ENCODE measurements around the gene RNGTT. TPM values are rescaled to one million over a fixed set of nuclear protein-coding genes. Genes with fewer than 3 reads are reported as not detected.
"Not testable (repeated sequence)": the region's sequence is repeated elsewhere in the genome, so short reads cannot be mapped to it uniquely, and the experiment has no call there.

RNGTT gene
- total RNA-seq, 3 donors from 2014 or later = 8.4 to 11.6 (median 9.4) TPM

- DNase-seq (no peak), ATAC-seq (peak; percentile 70)
- intact Hi-C loops (cut with DNase I, micrococcal nuclease) = no loop called here
These were observed 122.5 kb downstream of the RNGTT start for GRCh38 chr6:88840796-88841539.

GRCh38 chr6:88840289-88840688, 123.1 kb downstream of the RNGTT start:
- no peak for DNase-seq
- peaks cover 3% of the 10 kb centered on the region for H3K4me1 ChIP-seq (ENCODE audit: low read depth)
- intact Hi-C loops (cut with DNase I, micrococcal nuclease) = no loop called here
- ATAC-seq = no peak
- TF ChIP-seq CTCF (IDR thresholded peaks at IDR 0.05) = no peak
- no peaks in the 10 kb centered on the region for H3K36me3 ChIP-seq (ENCODE audit: low read depth)
- no peaks in the 10 kb centered on the region for H3K9me3 ChIP-seq
- no peak overlapping the region for H3K4me3 ChIP-seq

More at GRCh38 chr6:88840796-88841539, 122.5 kb downstream of the RNGTT start:
- H3K4me3 ChIP-seq = no peak overlapping the region
- H3K4me1 ChIP-seq (ENCODE audit: low read depth) = peaks cover 3% of the 10 kb centered on the region
- no peak for TF ChIP-seq CTCF (IDR thresholded peaks at IDR 0.05)
- H3K36me3 ChIP-seq (ENCODE audit: low read depth) = no peaks in the 10 kb centered on the region
- no peaks in the 10 kb centered on the region for H3K9me3 ChIP-seq

GRCh38 chr6:88839280-88839679, 124.1 kb downstream of the RNGTT start:
- no peak for TF ChIP-seq CTCF (IDR thresholded peaks at IDR 0.05)
- intact Hi-C loops (cut with DNase I, micrococcal nuclease) = no loop called here
- no peaks in the 10 kb centered on the region for H3K36me3 ChIP-seq (ENCODE audit: low read depth)
- H3K9me3 ChIP-seq = peaks cover 4% of the 10 kb centered on the region
- H3K4me1 ChIP-seq (ENCODE audit: low read depth) = peaks cover 3% of the 10 kb centered on the region
- no peak for DNase-seq
- no peak overlapping the region for H3K4me3 ChIP-seq
- ATAC-seq = no peak

GRCh38 chr6:88835210-88835609, 128.2 kb downstream of the RNGTT start:
- peaks cover 22% of the 10 kb centered on the region for H3K9me3 ChIP-seq
- no peaks in the 10 kb centered on the region for H3K4me1 ChIP-seq (ENCODE audit: low read depth)
- TF ChIP-seq CTCF (IDR thresholded peaks at IDR 0.05) = no peak
- intact Hi-C loops (cut with DNase I, micrococcal nuclease) = no loop called here
- no peak overlapping the region for H3K4me3 ChIP-seq
- ATAC-seq (no peak), DNase-seq (no peak)
- H3K36me3 ChIP-seq (ENCODE audit: low read depth) = no peaks in the 10 kb centered on the region

- DNase-seq; ATAC-seq; intact Hi-C loops (cut with DNase I, micrococcal nuclease); H3K36me3 ChIP-seq (ENCODE audit: low read depth); H3K4me1 ChIP-seq (ENCODE audit: low read depth); H3K4me3 ChIP-seq: not testable (repeated sequence)
- H3K9me3 ChIP-seq = peaks cover 22% of the 10 kb centered on the region
These were observed 130.3 kb downstream of the RNGTT start for GRCh38 chr6:88833071-88833470.

GRCh38 chr6:88827599-88827998, 135.8 kb downstream of the RNGTT start:
- DNase-seq; H3K4me1 ChIP-seq (ENCODE audit: low read depth); H3K36me3 ChIP-seq (ENCODE audit: low read depth); H3K9me3 ChIP-seq; H3K4me3 ChIP-seq; intact Hi-C loops (cut with DNase I, micrococcal nuclease); ATAC-seq: not testable (repeated sequence)
